CD4-positive, alpha-beta T cell treated with Interleukin-15 for 1 hour (primary cell): Measurements from ENCODE around the gene MPP2.
A peak's percentile ranks its signal among the peaks of the same experiment; 100 is the strongest.
"Not testable (repeated sequence)": the region's sequence is repeated elsewhere in the genome, so short reads cannot be mapped to it uniquely, and the experiment has no call there.

ENCODE experiments used
- DNase-seq: peaks from one replicate; pipeline ENCODE4 v3.0.0-alpha.2; 2020

Gene MPP2

GRCh38 chr17:43907425-43907981 lies at the start of gene MPP2:
Gene MPP2 (minus strand): TSS chr17:43907536. CDS start chr17:43904460, 3,076 bp downstream.
- DNase-seq: peak; percentile 64

- no peak for DNase-seq
These were observed 48.9 kb upstream of the MPP2 start for GRCh38 chr17:43956222-43956621.

GRCh38 chr17:43953746-43954145 lies 46.4 kb upstream of the MPP2 start, which contains the start of gene PYY:
Gene PYY (minus strand): TSS chr17:43953940. CDS start chr17:43953483, 457 bp downstream.
- DNase-seq: no peak

- no peak for DNase-seq
These were observed 45.7 kb upstream of the MPP2 start for GRCh38 chr17:43952724-43953666.

- DNase-seq: no peak
These were observed 45.0 kb upstream of the MPP2 start for GRCh38 chr17:43952351-43952723.

GRCh38 chr17:43951750-43952149 lies 44.4 kb upstream of the MPP2 start:
- no peak for DNase-seq

- no peak for DNase-seq
These were observed 43.2 kb upstream of the MPP2 start for GRCh38 chr17:43950554-43950953.

- no peak for DNase-seq
These were observed 42.4 kb upstream of the MPP2 start for GRCh38 chr17:43949781-43950180.

- no peak for DNase-seq
These were observed 39.4 kb upstream of the MPP2 start for GRCh38 chr17:43946781-43947180.

- DNase-seq: no peak
These were observed 37.9 kb upstream of the MPP2 start for GRCh38 chr17:43945074-43945829.

- no peak for DNase-seq
These were observed 34.8 kb upstream of the MPP2 start, which contains the start of gene PPY for GRCh38 chr17:43942051-43942685. Gene PPY (minus strand): TSS chr17:43942476. CDS start chr17:43941654, 822 bp downstream.

GRCh38 chr17:43940630-43941029 lies 33.3 kb upstream of the MPP2 start:
- no peak for DNase-seq

GRCh38 chr17:43939886-43940285 lies 32.5 kb upstream of the MPP2 start:
- DNase-seq: no peak

- not testable (repeated sequence) for DNase-seq
These were observed 32.1 kb upstream of the MPP2 start for GRCh38 chr17:43939452-43939851.

- no peak for DNase-seq
These were observed 31.5 kb upstream of the MPP2 start for GRCh38 chr17:43938838-43939182.

GRCh38 chr17:43936434-43936833 lies 29.1 kb upstream of the MPP2 start:
- no peak for DNase-seq

- no peak for DNase-seq
These were observed 28.6 kb upstream of the MPP2 start for GRCh38 chr17:43935926-43936261.

GRCh38 chr17:43935204-43935925 lies 28.0 kb upstream of the MPP2 start:
- no peak for DNase-seq

GRCh38 chr17:43932923-43933322 lies 25.6 kb upstream of the MPP2 start:
- no peak for DNase-seq

- DNase-seq: no peak
These were observed 25.0 kb upstream of the MPP2 start for GRCh38 chr17:43932357-43932756.

- no peak for DNase-seq
These were observed 23.8 kb upstream of the MPP2 start for GRCh38 chr17:43931062-43931571.

- DNase-seq: no peak
These were observed 21.3 kb upstream of the MPP2 start for GRCh38 chr17:43928609-43929008.
